Mesenchymal stem cell (in vitro differentiated cells and primary cell): Measurements from ENCODE around the gene ATG12.

Experiments used
- DNase-seq: peaks from one replicate; pipeline ENCODE4 v3.0.0-alpha.2; 2013
- H2AFZ ChIP-seq: one replicate; pipeline ENCODE4 v1.6.1; 2013; ENCODE audit warnings: low read depth, mild to moderate bottlenecking, control low read depth, inconsistent platforms, low read length, moderate library complexity
- H2AK5ac ChIP-seq: 2 replicates; pipeline ENCODE4 v1.6.1; 2013; ENCODE audit warnings: low read length, moderate library complexity, mild to moderate bottlenecking, inconsistent platforms; ENCODE audit not compliant: severe bottlenecking
- H2BK120ac ChIP-seq: one replicate; pipeline ENCODE4 v1.6.1; 2013; ENCODE audit warnings: low read depth, mild to moderate bottlenecking, inconsistent platforms, low read length, moderate library complexity
- H2BK12ac ChIP-seq, 2 experiments: one replicate each; pipeline ENCODE4 v1.6.1; 2013; ENCODE audit warnings: inconsistent platforms in 2 of 2, low read length in 2 of 2, mild to moderate bottlenecking in 2 of 2, moderate library complexity in 2 of 2, control low read depth in 1 of 2
- H2BK15ac ChIP-seq: one replicate; pipeline ENCODE4 v1.6.1; 2013; ENCODE audit warnings: mild to moderate bottlenecking, low read depth, inconsistent platforms; ENCODE audit not compliant: poor library complexity, severe bottlenecking
- H2BK5ac ChIP-seq: 2 replicates; pipeline ENCODE4 v1.6.1; 2013; ENCODE audit warnings: low read depth, mild to moderate bottlenecking, low read length, control low read depth, inconsistent platforms; ENCODE audit not compliant: poor library complexity, severe bottlenecking
- H3K14ac ChIP-seq, 2 experiments: one replicate each; pipeline ENCODE4 v1.6.1; 2013; ENCODE audit warnings: inconsistent platforms in 2 of 2, low read length in 2 of 2, control low read depth in 1 of 2, mild to moderate bottlenecking in 1 of 2, moderate library complexity in 1 of 2
- H3K18ac ChIP-seq, 2 experiments: one replicate each; pipeline ENCODE4 v1.6.1; 2013; ENCODE audit warnings: inconsistent platforms in 2 of 2, low read length in 2 of 2, control low read depth in 1 of 2, low read depth in 1 of 2, mild to moderate bottlenecking in 1 of 2
- H3K23ac ChIP-seq, 2 experiments: one replicate each; pipeline ENCODE4 v1.6.1; 2013; ENCODE audit warnings: inconsistent platforms in 2 of 2, low read length in 2 of 2, mild to moderate bottlenecking in 2 of 2, moderate library complexity in 2 of 2, control low read depth in 1 of 2
- H3K27ac ChIP-seq: 2 replicates; pipeline ENCODE4 v1.5.1; 2013; ENCODE audit warnings: mild to moderate bottlenecking, moderate library complexity, low read length, control low read depth, inconsistent platforms; ENCODE audit not compliant: poor library complexity, severe bottlenecking
- H3K27me3 ChIP-seq, 2 experiments: 2 replicates each; pipeline versions ENCODE4 v1.6.1 to v1.7.0; 2013; ENCODE audit warnings: low read length in 2 of 2, mild to moderate bottlenecking in 2 of 2, moderate library complexity in 2 of 2, control low read depth in 1 of 2, inconsistent platforms in 1 of 2; ENCODE audit not compliant: control insufficient read depth in 1 of 2, insufficient read depth in 1 of 2
- H3K36me3 ChIP-seq, 2 experiments: 2 replicates each; pipeline versions ENCODE4 v1.6.1 to v1.7.0; 2013; ENCODE audit warnings: low read length in 2 of 2, control low read depth in 1 of 2, inconsistent platforms in 1 of 2, low read depth in 1 of 2, mild to moderate bottlenecking in 1 of 2; ENCODE audit not compliant: insufficient read depth in 2 of 2, control insufficient read depth in 1 of 2
- H3K4ac ChIP-seq, 2 experiments: one replicate each; pipeline ENCODE4 v1.6.1; 2013; ENCODE audit warnings: inconsistent platforms in 2 of 2, low read length in 2 of 2, mild to moderate bottlenecking in 2 of 2, moderate library complexity in 2 of 2, control low read depth in 1 of 2, low read depth in 1 of 2
- H3K4me1 ChIP-seq: 2 replicates; pipeline ENCODE4 v1.6.1; 2013; ENCODE audit warnings: low read depth, low read length, control low read depth; ENCODE audit not compliant: control insufficient read depth, insufficient read depth
- H3K4me2 ChIP-seq: 2 replicates; pipeline ENCODE4 v1.6.1; 2013; ENCODE audit warnings: low read length, mild to moderate bottlenecking, inconsistent platforms; ENCODE audit not compliant: poor library complexity, severe bottlenecking
- H3K4me3 ChIP-seq, 2 experiments: 2 replicates each; pipeline versions ENCODE4 v1.5.1 to v1.7.0; 2013; ENCODE audit warnings: low read length in 2 of 2, mild to moderate bottlenecking in 2 of 2, control low read depth in 1 of 2, low read depth in 1 of 2; ENCODE audit not compliant: insufficient read depth in 1 of 2
- H3K79me1 ChIP-seq: replicated peaks from 2 replicates; pipeline ENCODE4 v1.6.1; 2013; ENCODE audit warnings: mild to moderate bottlenecking, control low read depth, low read length, inconsistent platforms; ENCODE audit not compliant: poor library complexity, severe bottlenecking
- H3K9ac ChIP-seq: 2 replicates; pipeline ENCODE4 v1.7.0; 2013; ENCODE audit warnings: mild to moderate bottlenecking, low read length, moderate library complexity
- H3K9me3 ChIP-seq: 2 replicates; pipeline ENCODE4 v1.7.0; 2013; ENCODE audit warnings: mild to moderate bottlenecking, low read length; ENCODE audit not compliant: control insufficient read depth
- H4K8ac ChIP-seq: one replicate; pipeline ENCODE4 v1.6.1; 2013; ENCODE audit warnings: inconsistent platforms, mild to moderate bottlenecking, low read length, moderate library complexity
- H4K91ac ChIP-seq: one replicate; pipeline ENCODE4 v1.6.1; 2013; ENCODE audit warnings: mild to moderate bottlenecking, low read length, inconsistent platforms
- WGBS: methylation state at CpG from one replicate; pipeline ENCODE4 v1.1.7; 2013; ENCODE audit warnings: mixed read lengths; 5-methylcytosine and 5-hydroxymethylcytosine counted together

Gene ATG12

GRCh38 chr5:115872447-115872846 lies 31.1 kb upstream of the ATG12 start:
- H3K4ac ChIP-seq, result no peak overlapping the region
- H2BK5ac ChIP-seq, result no peak overlapping the region
- H2BK120ac ChIP-seq, result no peak overlapping the region
- H3K14ac ChIP-seq, result no peak overlapping the region
- H2BK15ac ChIP-seq, result no peak overlapping the region
- no peak for DNase-seq
- no peak overlapping the region for H3K9ac ChIP-seq
- no peaks in the 10 kb centered on the region for H3K4me1 ChIP-seq
- H2BK12ac ChIP-seq, result no peak overlapping the region
- no peaks in the 10 kb centered on the region for H3K9me3 ChIP-seq
- H2AK5ac ChIP-seq, result no peak overlapping the region
- H3K4me3 ChIP-seq, result no peak overlapping the region
- no peak overlapping the region for H3K4me2 ChIP-seq
- no peak overlapping the region for H4K8ac ChIP-seq
- no peaks in the 10 kb centered on the region for H3K27me3 ChIP-seq
- peaks cover 7 to 43% of the 10 kb centered on the region in 2 experiments for H3K36me3 ChIP-seq
- no peak overlapping the region for H3K18ac ChIP-seq
- no peak overlapping the region for H3K27ac ChIP-seq
- H4K91ac ChIP-seq, result no peak overlapping the region
- no peak overlapping the region for H2AFZ ChIP-seq
- H3K79me1 ChIP-seq, result peaks cover 12% of the 10 kb centered on the region
- WGBS, result no CpG with 5 or more reads among the region's 2 CpGs
- H3K23ac ChIP-seq, result no peak overlapping the region

GRCh38 chr5:115869256-115869795 lies 28.0 kb upstream of the ATG12 start:
- Histone ChIP-seq H3K4me3 (no peak overlapping the region), H4K8ac (no peak overlapping the region), H3K9me3 (no peaks in the 10 kb centered on the region), H3K23ac (no peak overlapping the region), H3K27me3 (no peaks in the 10 kb centered on the region), H3K36me3 (peaks cover 3 to 39% of the 10 kb centered on the region in 2 experiments), H2AK5ac (no peak overlapping the region), H3K4me1 (no peaks in the 10 kb centered on the region), H3K4me2 (no peak overlapping the region), H3K4ac (no peak overlapping the region), H2AFZ (no peak overlapping the region), H3K27ac (no peak overlapping the region), H2BK120ac (no peak overlapping the region), H3K14ac (no peak overlapping the region), H3K9ac (no peak overlapping the region), H3K79me1 (peaks cover 11% of the 10 kb centered on the region), H3K18ac (no peak overlapping the region), H2BK5ac (no peak overlapping the region), H4K91ac (no peak overlapping the region), H2BK15ac (no peak overlapping the region), H2BK12ac (no peak overlapping the region)
- WGBS, result 85% methylated on average over 3 of the region's 3 CpGs
- DNase-seq, result no peak

- Histone ChIP-seq H3K36me3 (no peaks in the 10 kb centered on the region), H3K79me1 (peaks cover 16% of the 10 kb centered on the region), H2AFZ (no peak overlapping the region), H3K4ac (no peak overlapping the region), H2BK5ac (no peak overlapping the region), H3K9me3 (no peaks in the 10 kb centered on the region), H2BK15ac (no peak overlapping the region), H2AK5ac (no peak overlapping the region), H3K23ac (no peak overlapping the region), H3K18ac (no peak overlapping the region), H3K4me3 (no peak overlapping the region), H4K91ac (no peak overlapping the region), H2BK120ac (no peak overlapping the region), H3K9ac (no peak overlapping the region), H3K4me1 (no peaks in the 10 kb centered on the region), H4K8ac (no peak overlapping the region), H2BK12ac (no peak overlapping the region), H3K27ac (no peak overlapping the region), H3K4me2 (no peak overlapping the region), H3K27me3 (no peaks in the 10 kb centered on the region), H3K14ac (no peak overlapping the region)
- no peak for DNase-seq
Observed at GRCh38 chr5:115859378-115859777, 18.0 kb upstream of the ATG12 start.

- Histone ChIP-seq H4K91ac (no peak overlapping the region), H4K8ac (no peak overlapping the region), H2BK12ac (no peak overlapping the region), H3K14ac (no peak overlapping the region), H3K4me3 (no peak overlapping the region), H3K36me3 (no peaks in the 10 kb centered on the region), H3K9me3 (no peaks in the 10 kb centered on the region), H2BK5ac (no peak overlapping the region), H2AFZ (no peak overlapping the region), H3K4ac (no peak overlapping the region), H2AK5ac (no peak overlapping the region), H3K27me3 (no peaks in the 10 kb centered on the region), H3K4me1 (no peaks in the 10 kb centered on the region), H3K4me2 (no peak overlapping the region), H3K23ac (no peak overlapping the region), H2BK120ac (no peak overlapping the region), H3K18ac (no peak overlapping the region), H3K79me1 (peaks cover 15% of the 10 kb centered on the region), H3K27ac (no peak overlapping the region), H2BK15ac (no peak overlapping the region), H3K9ac (peak overlapping the region; percentile 51)
- DNase-seq, result no peak
- 100% methylated on average over 3 of the region's 3 CpGs for WGBS
Observed at GRCh38 chr5:115858396-115858795, 17.0 kb upstream of the ATG12 start.
